ENCODE results near the gene DNPEP.

Gene DNPEP

DNA sequence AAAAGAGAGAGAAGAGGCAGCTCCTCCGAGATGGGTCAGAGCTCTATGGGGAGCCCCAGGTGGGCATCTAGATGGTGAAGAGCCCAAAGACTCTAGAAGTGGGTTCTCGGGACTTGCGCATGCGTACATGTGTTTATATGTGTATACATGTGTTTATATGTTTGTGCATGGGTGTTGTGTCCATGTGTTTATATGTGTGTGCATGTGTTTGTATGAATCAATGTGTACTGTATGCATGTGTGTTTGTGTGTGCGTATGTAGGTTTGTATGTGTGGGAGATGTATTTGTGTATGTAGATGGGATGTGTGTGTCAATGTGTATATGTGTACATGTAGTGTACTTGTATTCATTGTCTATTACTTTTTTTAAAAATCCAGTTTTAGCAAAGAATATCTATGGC is 25.6 kb downstream of the DNPEP start:
- no peak for DNase-seq (ENCODE audit: low spot score)

DNA sequence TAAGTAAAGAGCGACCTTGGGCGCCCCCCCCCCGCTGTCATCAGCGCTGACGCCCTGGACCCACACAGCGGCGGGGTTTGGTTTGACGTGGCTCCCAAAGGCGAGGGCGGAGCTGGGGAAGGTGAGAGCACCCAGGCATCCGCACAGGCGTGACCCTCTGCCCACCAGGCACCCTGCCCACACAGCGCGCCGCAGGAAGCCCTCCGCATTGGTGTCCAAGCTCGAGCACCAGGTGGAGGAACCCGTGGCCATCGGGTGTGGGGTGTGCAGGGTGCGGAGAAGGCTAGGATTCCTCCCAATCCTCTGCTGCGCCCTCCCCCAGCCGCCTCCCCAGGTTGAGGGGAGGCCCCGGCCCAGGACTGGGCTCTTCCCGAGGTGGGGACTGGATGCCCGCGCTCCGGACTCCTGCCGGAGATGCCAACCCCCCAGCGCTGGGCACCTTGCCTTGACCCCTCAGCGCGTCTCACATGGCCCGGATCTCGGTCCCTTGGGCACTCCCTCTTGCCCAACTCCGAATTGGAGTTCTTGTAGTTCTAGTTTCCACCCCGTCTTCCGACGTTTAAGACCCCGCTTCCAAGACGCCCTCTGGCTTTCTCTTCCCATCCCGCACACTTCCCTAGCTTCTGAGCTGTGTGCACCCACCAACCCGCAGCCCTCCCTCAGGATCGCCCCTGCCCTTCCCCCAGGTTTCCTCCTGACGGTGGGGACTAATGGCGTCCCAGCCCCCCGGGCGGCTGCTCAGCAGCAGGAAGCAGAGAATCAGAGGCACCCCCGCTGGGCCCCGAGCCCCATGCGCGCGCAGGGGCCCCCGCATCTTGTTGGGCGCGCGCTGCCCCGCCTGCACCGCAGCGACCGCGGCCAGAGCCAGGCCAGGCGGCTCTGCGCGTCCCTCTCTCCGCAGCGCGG is 29.3 kb downstream of the DNPEP start:
- no peak for DNase-seq (ENCODE audit: low spot score)

DNA sequence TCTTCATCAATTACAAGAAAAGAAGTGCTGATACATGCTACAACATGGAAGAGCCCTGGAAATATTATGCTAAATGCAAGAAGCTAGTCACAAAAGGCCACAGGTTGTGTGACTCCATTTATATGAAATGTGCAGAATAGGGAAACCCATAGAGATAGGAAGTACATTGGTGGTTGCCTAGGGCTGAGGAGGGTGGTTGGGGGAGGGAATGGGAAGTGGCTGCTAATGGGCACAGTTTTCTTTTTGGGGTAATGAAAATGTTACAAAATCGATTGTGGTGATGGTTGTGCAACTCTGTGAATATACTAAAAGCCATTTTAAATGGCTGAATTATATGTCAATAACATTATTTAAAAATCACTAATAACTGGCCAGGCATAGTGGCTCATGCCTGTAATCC is 30.9 kb downstream of the DNPEP start:
- DNase-seq (ENCODE audit: low spot score), result no peak

DNA sequence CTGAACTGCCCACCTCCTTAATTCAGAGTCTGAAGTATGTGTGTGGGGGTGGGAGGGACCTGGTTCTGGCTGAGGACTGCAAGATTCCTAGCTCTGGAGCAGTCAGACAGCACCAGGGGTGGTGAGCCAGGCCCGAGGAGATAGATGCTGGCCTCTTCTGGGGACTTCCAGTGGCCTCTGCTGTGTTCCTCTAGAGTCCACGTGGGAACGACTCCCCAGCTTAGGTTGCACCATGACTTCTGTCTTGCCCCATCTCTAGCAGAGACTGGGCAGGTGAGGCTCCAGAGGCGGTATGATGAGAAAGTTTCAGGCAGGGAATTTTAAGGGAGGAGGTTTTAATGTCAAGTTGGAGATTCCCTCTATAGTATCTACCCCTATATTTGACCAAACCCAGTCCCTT is 33.1 kb downstream of the DNPEP start:
- DNase-seq (ENCODE audit: low spot score), result no peak

DNA sequence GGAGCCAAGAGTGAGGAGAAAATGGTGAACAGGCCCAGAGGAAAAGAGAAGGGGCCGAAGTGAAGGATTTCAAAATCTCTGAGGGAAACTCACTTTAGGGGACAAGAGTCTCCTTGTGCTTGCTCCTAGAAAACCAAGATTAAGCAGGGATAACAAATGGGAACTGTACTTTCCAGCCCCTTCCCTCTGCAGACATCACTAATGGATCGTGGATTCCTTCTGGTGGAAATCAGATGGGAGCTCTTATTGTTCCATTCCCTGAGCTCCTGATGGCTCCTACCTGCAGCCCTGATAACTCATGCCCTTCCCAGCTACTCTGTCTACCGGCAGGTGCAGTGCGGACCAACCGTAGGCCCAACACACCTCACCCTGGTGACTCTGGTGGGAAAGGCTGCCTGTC is 34.6 kb downstream of the DNPEP start:
- DNase-seq (ENCODE audit: low spot score), result no peak

DNA sequence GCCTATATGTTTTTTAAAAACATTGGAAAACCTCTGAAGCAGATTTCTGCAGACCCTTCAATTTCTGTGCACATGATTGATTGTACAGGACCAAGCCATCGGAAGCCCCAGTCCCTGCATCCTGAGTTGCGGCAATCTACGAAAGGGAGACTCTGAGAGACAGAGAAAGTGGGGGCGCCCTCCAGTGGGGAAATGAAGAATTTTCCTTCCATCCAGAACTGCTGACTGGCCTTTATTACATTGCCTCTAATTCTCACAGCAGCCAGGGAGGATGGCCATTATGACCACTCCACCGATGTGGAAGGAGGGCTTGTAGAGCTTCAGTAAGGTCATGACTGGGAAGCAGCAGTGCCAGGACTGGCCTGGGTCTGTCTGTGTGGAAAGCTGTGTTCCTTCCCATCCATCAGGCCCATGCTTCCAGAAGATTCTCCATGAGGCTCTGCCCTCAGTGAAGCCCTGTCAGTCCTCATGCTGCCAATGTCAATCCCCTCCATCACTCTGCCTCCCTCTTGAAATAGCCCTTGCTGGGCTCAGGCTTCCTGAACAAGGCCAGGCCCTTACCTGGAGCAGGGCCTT is 35.2 kb downstream of the DNPEP start:
- DNase-seq (ENCODE audit: low spot score), result peak; percentile 55

DNA sequence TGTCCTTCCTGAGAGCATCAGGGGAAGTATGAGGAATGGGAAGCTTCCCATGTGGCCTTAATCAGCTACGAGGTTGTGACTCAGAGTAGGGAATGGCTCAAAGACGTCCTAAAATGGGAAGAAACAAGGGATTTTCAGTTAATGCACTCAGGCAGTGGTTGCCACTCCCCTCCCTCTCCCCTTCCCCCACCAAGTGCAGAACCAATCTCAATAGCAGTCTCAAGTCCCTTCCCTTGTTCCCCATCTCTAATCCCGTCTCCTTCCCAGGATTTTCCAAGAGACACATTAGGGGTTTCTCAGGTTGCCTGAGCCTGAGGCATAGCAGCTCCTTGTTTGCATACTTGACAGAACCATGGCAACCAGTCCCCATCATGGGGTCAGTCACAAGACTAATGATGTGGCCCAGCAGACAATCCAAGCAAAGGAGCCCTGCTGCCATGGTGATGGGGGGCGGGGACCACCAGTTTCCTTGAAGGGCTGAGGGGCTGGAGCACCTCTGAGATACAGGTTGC is 36.9 kb downstream of the DNPEP start:
- DNase-seq (ENCODE audit: low spot score), result no peak

DNA sequence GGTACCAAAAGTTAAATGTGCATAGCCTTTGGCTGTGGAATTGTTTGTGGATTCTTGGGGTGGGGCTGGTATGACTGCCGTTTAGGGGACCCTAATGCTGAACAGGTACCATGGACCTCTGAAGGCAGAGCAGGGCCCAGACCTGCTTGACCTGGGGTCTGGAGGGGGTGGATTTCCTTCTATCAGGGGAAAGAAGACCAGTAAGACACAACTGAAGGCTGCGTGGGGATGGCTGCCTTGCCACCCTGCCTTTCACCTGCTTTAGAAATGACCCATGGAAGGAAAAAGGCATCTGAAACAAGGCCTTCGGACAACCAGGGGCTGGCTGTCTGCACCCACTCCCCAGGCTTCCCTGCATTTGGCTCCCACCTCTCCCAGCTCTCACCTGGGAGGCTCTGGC is 37.5 kb downstream of the DNPEP start:
- no peak for DNase-seq (ENCODE audit: low spot score)

DNA sequence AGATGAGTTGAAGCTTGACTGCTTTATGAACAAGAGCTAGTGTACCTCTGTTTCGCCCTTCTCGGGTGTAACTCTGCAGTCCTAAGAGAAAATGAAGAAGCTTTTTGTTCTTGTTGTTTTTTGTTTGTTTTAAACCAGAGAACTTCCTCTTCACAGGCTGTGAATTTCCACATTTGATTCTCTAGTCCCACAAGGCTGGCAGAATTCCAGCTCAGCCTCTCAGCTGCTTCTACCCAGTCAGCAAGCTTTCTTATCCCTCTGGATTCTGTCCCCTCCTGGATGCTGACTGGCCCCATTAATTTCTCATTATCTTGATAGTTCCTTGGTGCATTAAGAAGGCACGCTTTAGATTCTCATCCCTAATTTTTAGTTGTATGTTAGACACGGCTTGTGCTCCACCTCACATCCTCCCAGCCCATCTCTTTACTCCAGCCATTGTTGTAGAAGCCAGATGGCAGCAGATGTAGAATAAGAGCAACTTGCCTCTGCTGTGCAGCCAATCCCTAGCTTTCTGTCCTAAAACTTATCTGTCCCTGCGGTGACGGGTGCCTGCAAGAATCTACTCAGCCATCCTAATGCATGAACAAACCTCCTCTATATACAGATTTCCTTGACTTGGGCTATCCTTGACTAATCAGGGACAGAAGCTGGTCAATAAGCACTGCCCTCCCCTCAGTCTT is 42.8 kb downstream of the DNPEP start:
- no peak for DNase-seq (ENCODE audit: low spot score)

DNA sequence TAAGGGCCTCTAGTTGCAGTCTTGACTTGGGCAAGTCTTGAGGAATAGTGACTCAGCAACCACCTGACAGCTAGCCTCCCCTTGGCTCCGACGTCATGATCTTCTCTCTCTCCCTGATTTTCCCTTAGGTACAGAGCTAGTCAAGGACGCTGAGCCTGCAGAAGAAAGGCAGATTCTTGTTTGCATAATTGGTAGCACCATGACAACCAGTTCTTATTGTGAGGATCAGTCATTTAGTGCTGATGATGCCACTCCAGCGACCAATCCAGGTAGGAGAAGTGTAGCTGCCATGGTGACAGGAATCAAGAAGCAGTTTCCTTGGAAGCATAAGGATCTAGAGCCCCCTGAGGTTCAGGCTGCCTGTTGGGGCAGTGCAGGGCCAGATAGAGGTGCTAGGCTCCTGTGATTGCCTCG is 52.3 kb downstream of the DNPEP start:
- DNase-seq (ENCODE audit: low spot score), result no peak

DNA sequence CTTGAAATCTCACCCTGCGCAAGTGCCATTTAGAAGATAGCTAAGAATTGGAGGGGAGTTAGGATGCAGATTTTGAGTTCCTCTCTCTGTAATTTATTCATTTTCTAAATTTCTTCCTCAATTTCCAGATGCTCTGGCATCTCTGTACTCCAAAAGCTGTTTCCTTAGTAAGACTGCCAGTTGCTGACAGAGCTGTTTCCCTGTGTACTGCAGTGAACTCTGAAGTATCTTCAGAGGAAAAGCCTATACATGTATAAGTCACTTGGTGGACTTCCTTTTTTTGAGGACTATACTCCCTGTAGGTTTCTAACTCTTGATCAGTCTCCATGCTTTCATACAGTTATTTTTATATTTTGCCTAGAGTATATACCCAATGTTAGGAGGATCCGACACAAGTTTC is 53.6 kb downstream of the DNPEP start:
- no peak for DNase-seq (ENCODE audit: low spot score)

DNA sequence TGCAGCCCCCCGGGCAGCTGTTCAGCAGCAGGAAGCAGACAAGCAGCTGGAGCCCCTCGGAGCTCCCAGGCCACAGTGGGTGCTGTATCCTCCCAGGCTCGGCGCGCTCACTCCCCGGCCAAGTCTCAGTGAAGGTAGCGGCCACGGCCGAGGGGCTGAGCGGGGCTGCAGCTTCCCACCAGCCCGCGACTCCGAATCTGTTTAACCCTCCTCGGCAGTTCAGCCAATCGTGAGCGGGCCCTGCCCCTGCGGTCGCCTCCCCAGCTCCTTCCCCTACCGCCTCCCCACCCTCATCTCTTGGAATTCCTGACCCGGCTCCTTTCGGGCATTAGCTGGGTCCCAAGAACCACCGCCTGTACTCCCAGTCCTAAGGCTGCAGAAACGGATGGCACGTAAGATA is 55.2 kb downstream of the DNPEP start, which contains the start of gene RESP18:
Gene RESP18, minus strand, starts transcription at position 203 of the 400 bp plus-strand sequence.
- DNase-seq (ENCODE audit: low spot score), result no peak

DNA sequence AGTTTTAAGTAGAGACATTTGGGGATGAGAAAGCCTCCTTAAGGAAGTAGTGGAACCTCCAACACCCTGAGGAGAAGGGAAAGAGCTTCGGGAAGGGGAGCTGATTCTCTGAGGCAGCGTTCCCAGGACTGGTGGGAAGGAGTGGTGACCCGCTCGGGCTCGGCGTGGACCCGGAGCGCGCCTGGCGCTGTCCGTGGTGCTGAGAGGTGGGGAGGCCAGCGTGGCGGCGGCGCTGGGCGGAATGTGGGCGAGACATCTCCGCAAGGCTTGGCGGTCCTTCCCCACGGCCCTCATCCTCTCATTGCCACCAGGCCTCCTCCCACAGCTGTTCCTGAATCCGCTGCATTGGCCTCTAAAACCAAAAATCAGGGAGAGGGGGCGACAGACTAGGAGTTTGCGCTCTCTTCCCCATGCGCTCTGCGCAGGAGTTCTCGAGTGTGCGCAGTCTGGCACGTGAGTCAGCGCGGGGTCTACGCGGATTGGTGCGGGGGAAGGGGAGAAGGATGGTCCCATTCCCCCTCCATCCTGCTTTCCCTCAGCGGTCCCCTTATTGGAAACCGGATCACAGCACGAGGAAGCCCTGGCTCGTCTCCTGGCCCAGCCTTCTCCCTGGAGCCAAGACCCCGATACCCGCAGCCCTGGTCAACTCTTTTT is 56.0 kb downstream of the DNPEP start:
- DNase-seq (ENCODE audit: low spot score), result peak; percentile 16

DNA sequence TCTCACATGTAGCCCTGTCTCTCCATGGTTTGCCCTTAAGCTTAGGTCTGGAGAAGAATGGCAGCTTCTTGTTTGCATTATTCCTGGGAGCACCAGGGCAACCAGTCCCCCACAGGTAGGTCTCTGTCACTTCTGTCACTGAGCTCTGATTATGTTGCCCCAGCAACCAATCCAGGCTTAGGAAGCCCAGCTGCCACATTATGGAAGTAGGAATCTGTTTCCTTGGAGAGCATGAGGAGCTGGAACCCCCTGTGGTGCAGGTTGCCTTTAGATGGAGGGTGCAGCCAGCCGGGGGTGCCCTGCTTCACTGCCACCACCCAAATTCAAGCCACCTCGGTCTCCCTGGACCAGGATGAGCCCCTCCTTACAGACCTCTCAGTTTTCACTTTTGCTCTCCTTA is 60.0 kb downstream of the DNPEP start:
- DNase-seq (ENCODE audit: low spot score), result no peak

DNA sequence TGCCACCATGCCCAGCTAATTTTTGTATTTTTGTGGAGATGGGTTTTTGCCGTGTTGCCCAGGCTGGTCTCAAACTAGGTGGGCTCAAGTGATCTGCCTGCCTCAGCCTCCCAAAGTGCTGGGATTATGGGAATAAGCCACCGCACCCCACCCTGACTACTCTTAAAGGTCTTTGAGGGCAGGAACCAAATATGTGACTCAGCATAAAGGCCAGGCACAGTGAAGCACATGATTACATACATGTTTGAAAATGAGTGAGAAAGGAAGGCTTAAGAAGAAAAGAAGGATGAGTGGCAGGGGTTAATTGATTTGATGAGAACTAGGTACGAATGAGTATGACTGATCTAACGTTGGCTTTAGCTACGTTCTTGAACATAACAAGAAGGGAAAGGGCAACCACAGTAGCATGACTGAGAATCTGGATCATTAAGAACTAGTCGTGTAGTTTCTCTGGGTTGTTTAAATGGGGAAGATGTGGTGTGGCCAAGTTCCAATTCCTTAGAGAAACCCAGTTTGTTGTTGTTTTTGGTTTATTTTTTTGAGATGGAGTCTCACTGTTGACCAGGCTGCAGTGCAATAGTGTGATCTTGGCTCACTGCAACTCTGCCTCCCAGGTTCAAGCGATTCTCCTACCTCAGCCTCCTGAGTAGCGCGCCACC is 61.9 kb downstream of the DNPEP start:
- DNase-seq (ENCODE audit: low spot score), result no peak

DNA sequence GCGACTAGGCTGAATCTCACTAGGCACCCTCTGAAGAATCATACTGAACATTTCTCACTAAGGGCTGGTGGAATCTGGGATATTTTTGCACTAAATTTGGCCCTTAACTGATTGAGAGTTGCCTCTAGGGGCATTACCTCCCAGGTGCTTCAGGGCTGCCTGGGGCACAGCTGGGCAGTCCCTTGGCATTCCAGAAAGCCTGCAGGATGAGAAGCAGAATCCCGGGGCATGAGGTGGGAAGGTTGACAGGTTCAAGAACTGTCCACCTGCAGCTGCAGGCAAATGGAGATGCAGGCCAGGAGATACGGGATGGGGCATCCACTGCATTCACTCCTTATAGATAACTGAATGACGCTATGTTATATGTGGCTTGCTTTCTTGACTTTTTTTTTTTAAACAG is 62.6 kb downstream of the DNPEP start:
- DNase-seq (ENCODE audit: low spot score), result no peak

DNA sequence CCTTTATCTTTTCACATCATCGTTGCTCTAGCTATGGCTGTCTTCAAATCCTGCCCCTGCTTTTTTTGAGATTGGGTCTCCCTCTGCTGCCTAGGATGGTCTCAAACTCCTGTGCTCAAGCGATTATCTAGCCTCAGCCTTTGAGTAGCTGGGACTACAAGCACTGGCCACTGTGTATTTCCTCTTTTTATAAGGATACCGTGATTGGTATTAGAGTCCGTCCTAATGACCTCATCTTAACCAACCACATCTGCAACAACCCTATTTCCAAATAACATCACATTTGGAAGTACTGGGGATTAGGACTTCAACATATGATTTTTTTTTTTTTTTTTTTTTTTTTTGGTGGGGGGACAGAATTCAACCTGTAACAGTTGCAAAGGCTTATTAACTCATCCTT is 64.3 kb downstream of the DNPEP start:
- DNase-seq (ENCODE audit: low spot score), result no peak

Data from kidney capillary endothelial cell (primary cell).